ENCODE data around the gene VTA1. TPM values are rescaled to one million over a fixed set of nuclear protein-coding genes. Genes with fewer than 3 reads are reported as not detected.

Gene VTA1
- total RNA-seq, 1 donor from 2014 or later, result 65.3 TPM

- no peak for TF ChIP-seq EZH2 (IDR thresholded peaks at IDR 0.05; ENCODE audit: insufficient read depth, low read length)
- H3K9me3 ChIP-seq (ENCODE audit: insufficient read depth, low read depth, low read length), result no peaks in the 10 kb centered on the region
- no peaks in the 10 kb centered on the region for H3K4me1 ChIP-seq (ENCODE audit: insufficient read depth, low read length)
- FAIRE-seq (no peak), DNase-seq (ENCODE audit: low read depth) (no peak)
- H2AFZ ChIP-seq (ENCODE audit: low read depth, low read length), result no peak overlapping the region
- H3K79me2 ChIP-seq (ENCODE audit: insufficient read depth, low read length), result no peaks in the 10 kb centered on the region
- no peak overlapping the region for H3K4me3 ChIP-seq (ENCODE audit: insufficient read depth, low read depth, low read length)
- H3K27me3 ChIP-seq (ENCODE audit: insufficient read depth, low read length), result no peaks in the 10 kb centered on the region
- no peak overlapping the region for H3K27ac ChIP-seq (ENCODE audit: low read depth, low read length)
- Mint-ChIP-seq H3K36me3 (ENCODE audit: low read depth, unreplicated experiment) (no peaks in the 10 kb centered on the region), H3K9me3 (ENCODE audit: unreplicated experiment) (no peaks in the 10 kb centered on the region), H3K27me3 (ENCODE audit: low read depth, unreplicated experiment) (no peaks in the 10 kb centered on the region), H3K4me3 (ENCODE audit: unreplicated experiment) (no peak overlapping the region), H3K27ac (ENCODE audit: unreplicated experiment) (no peak overlapping the region), H3K4me1 (ENCODE audit: low read depth, unreplicated experiment) (no peaks in the 10 kb centered on the region)
- H3K36me3 ChIP-seq (ENCODE audit: insufficient read depth, low read length), result no peaks in the 10 kb centered on the region
- no peak overlapping the region for H3K4me2 ChIP-seq (ENCODE audit: low read length)
- no peaks in the 10 kb centered on the region for H4K20me1 ChIP-seq (ENCODE audit: insufficient read depth, low read length)
- H3K9ac ChIP-seq (ENCODE audit: low read length), result no peak overlapping the region
Observed at GRCh38 chr6:142118925-142119324, 28.1 kb upstream of the VTA1 start.

- H3K4me2 ChIP-seq (ENCODE audit: low read length), result no peak overlapping the region
- no peak overlapping the region for H3K9ac ChIP-seq (ENCODE audit: low read length)
- no peak overlapping the region for H3K27ac Mint-ChIP-seq (ENCODE audit: unreplicated experiment)
- H3K36me3 Mint-ChIP-seq (ENCODE audit: low read depth, unreplicated experiment), result no peaks in the 10 kb centered on the region
- H3K79me2 ChIP-seq (ENCODE audit: insufficient read depth, low read length), result no peaks in the 10 kb centered on the region
- no peak overlapping the region for H2AFZ ChIP-seq (ENCODE audit: low read depth, low read length)
- no peaks in the 10 kb centered on the region for H4K20me1 ChIP-seq (ENCODE audit: insufficient read depth, low read length)
- no peaks in the 10 kb centered on the region for H3K9me3 Mint-ChIP-seq (ENCODE audit: unreplicated experiment)
- no peak overlapping the region for H3K4me3 Mint-ChIP-seq (ENCODE audit: unreplicated experiment)
- H3K27me3 ChIP-seq (ENCODE audit: insufficient read depth, low read length), result no peaks in the 10 kb centered on the region
- H3K4me1 Mint-ChIP-seq (ENCODE audit: low read depth, unreplicated experiment), result no peaks in the 10 kb centered on the region
- no peaks in the 10 kb centered on the region for H3K36me3 ChIP-seq (ENCODE audit: insufficient read depth, low read length)
- H3K4me1 ChIP-seq (ENCODE audit: insufficient read depth, low read length), result no peaks in the 10 kb centered on the region
- FAIRE-seq (no peak), DNase-seq (ENCODE audit: low read depth) (no peak)
- H3K27ac ChIP-seq (ENCODE audit: low read depth, low read length), result no peak overlapping the region
- no peak for TF ChIP-seq EZH2 (IDR thresholded peaks at IDR 0.05; ENCODE audit: insufficient read depth, low read length)
- TF ChIP-seq CTCF (IDR thresholded peaks at IDR 0.05; ENCODE audit: insufficient read depth, low read depth, low read length), result no peak
- no peaks in the 10 kb centered on the region for H3K9me3 ChIP-seq (ENCODE audit: insufficient read depth, low read depth, low read length)
- no peaks in the 10 kb centered on the region for H3K27me3 Mint-ChIP-seq (ENCODE audit: low read depth, unreplicated experiment)
- no peak overlapping the region for H3K4me3 ChIP-seq (ENCODE audit: insufficient read depth, low read depth, low read length)
Observed at GRCh38 chr6:142121342-142121741, 25.7 kb upstream of the VTA1 start.

GRCh38 chr6:142130814-142131213 is 16.2 kb upstream of the VTA1 start:
- Histone ChIP-seq H3K79me2 (ENCODE audit: insufficient read depth, low read length) (no peaks in the 10 kb centered on the region), H3K27ac (ENCODE audit: low read depth, low read length) (no peak overlapping the region), H4K20me1 (ENCODE audit: insufficient read depth, low read length) (no peaks in the 10 kb centered on the region), H3K9me3 (ENCODE audit: insufficient read depth, low read depth, low read length) (peaks cover 4% of the 10 kb centered on the region), H3K4me3 (ENCODE audit: insufficient read depth, low read depth, low read length) (no peak overlapping the region), H2AFZ (ENCODE audit: low read depth, low read length) (no peak overlapping the region), H3K36me3 (ENCODE audit: insufficient read depth, low read length) (no peaks in the 10 kb centered on the region), H3K27me3 (ENCODE audit: insufficient read depth, low read length) (no peaks in the 10 kb centered on the region), H3K4me1 (ENCODE audit: insufficient read depth, low read length) (no peaks in the 10 kb centered on the region), H3K4me2 (ENCODE audit: low read length) (no peak overlapping the region), H3K9ac (ENCODE audit: low read length) (no peak overlapping the region)
- no peak overlapping the region for H3K27ac Mint-ChIP-seq (ENCODE audit: unreplicated experiment)
- H3K27me3 Mint-ChIP-seq (ENCODE audit: low read depth, unreplicated experiment), result no peaks in the 10 kb centered on the region
- TF ChIP-seq CTCF (IDR thresholded peaks at IDR 0.05; ENCODE audit: insufficient read depth, low read depth, low read length) (no peak), EZH2 (IDR thresholded peaks at IDR 0.05; ENCODE audit: insufficient read depth, low read length) (no peak)
- H3K9me3 Mint-ChIP-seq (ENCODE audit: unreplicated experiment), result peaks cover 12% of the 10 kb centered on the region
- H3K4me1 Mint-ChIP-seq (ENCODE audit: low read depth, unreplicated experiment), result peaks cover 3% of the 10 kb centered on the region
- H3K4me3 Mint-ChIP-seq (ENCODE audit: unreplicated experiment), result no peak overlapping the region
- FAIRE-seq (no peak), DNase-seq (ENCODE audit: low read depth) (no peak)
- H3K36me3 Mint-ChIP-seq (ENCODE audit: low read depth, unreplicated experiment), result no peaks in the 10 kb centered on the region
